Germinal center (tissue), 1 donor: ENCODE data around the gene SERPINB12.
A peak's percentile ranks its signal among the peaks of the same experiment; 100 is the strongest.

Experiments
- DNase-seq: peaks from one replicate; pipeline ENCODE4 v3.0.0; 2012; ENCODE audit warnings: mixed read lengths, low spot score

The SERPINB12 gene

GRCh38 chr18:63551769-63552168 lies 9.6 kb downstream of the SERPINB12 start:
- no peak for DNase-seq

DNA sequence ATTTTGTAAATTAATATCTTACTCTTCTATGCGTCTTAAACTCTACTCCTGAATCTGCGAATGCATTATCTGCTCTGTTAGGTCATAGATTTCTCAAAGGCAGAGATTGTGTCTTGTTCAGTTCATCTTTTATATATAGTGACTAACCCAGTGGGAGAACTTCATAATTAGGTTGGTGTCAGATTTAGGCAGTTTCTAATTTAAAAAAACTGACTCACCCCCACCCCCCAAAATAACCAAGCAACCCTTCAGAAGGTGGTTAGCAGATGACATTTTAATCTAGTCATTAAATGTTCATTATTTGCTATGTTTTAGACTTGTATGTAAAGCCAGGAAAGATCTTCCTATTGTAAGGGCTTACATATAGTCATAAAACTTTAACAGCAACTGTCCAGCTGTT lies 10.4 kb downstream of the SERPINB12 start:
- no peak for DNase-seq

GRCh38 chr18:63553081-63553480 lies 10.9 kb downstream of the SERPINB12 start:
- DNase-seq = no peak

GRCh38 chr18:63559567-63560491 lies 17.7 kb downstream of the SERPINB12 start:
- DNase-seq = no peak

- DNase-seq = peak; percentile 48
These were observed 20.1 kb downstream of the SERPINB12 start for GRCh38 chr18:63562284-63562683.

- no peak for DNase-seq
These were observed 21.9 kb downstream of the SERPINB12 start for GRCh38 chr18:63564021-63564420.

- no peak for DNase-seq
These were observed 22.4 kb downstream of the SERPINB12 start for GRCh38 chr18:63564561-63564960.

DNA sequence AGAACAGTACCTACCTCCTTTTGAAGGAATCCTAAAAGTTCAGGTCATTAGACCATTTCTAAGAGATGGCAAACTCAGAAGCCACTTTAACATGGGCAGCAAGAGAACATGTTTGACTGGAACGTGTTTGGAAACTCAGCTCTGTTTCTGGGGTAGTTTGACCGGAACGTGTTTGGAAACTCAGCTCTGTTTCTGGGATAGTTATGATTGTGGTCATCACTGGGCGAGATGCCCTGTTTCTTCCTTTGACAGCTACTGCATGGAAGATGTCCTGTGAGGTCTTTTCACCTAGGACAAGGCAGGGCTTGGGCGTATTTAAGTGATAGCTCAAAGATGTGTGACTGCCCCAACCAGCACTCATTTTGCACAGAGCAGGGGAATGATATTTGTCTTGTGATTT lies 25.1 kb downstream of the SERPINB12 start:
- no peak for DNase-seq

DNA sequence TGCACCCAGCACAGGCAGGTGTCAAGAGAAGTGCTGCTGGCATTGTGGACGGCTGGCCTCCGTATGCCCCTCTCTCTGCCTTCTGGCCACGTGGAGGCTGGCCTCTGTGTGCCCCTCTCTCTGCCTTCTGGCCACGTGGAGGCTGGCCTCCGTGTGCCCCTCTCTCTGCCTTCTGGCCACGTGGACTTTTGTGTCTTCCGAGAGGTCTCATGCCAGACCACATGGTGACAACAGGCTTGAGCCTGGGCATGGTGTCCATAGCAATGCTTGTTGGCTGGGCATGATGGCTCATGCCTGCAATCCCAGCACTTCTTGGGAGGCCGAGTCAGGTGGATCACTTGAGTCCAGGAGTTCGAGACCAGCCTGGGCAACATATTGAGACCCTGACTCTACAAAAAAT lies 25.7 kb downstream of the SERPINB12 start:
- no peak for DNase-seq

DNA sequence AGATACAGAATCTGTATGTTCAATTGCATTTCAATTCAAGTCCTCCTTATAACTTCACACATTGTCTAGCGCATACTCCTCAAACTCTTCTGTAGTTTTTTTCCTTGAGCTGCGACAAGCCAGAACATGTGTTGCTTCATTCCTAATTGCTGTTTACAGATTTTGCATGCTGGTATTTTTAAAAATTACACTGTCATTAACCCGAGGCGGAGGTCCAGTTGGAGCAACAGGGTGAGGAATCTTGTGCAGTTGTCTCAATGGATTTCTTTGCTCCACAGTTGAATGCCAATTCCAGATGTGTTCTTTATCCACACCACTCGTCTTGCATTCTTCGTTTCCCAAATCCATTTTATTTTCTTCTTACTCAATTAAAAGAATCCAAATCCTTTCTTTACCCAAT lies 28.6 kb downstream of the SERPINB12 start:
- DNase-seq = no peak

DNA sequence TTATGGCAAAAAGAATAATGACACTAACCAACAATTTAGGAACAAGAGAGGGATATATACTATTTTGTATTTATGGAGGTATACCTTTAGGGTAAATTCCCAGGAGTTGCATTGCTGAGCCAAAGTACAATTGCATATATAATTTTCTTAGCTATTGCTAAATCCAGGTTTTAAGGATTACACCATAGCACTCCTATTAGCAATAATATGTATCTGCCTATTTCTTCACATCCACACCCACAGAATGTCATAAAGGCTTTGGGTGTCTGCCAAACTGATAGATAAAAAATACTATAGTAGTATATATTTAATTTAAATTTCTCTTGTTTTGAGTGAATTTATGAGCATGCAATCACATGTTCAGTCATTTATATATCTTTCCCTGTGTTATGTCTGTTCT lies 33.5 kb downstream of the SERPINB12 start:
- no peak for DNase-seq

DNA sequence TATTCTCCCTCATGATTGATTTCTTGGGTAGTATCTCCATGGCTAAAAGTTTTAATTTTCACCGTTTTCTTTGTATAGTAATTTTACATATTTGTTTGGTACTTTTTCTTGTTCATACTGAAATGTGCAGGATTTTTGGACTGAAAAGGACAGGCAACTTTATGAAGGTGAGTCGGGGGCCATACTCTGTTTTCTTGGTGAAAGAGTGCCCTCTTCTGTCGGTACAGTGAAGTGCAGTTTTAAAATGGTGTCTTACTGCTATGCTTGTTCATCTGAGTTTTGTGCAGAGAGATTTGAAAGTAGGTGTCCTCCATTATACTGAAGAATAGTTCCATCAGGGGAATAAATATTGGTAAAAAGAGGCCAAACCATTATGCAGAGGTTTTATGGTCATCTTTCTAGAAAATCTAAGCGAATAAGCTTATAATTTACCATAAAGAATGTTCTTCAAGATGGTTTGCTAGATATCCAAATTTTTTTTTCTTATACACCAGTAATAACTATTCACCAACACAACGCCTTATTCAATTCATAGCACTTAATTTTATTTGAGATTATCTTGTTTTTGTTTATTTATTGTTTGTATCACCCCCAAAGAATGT lies 36.3 kb downstream of the SERPINB12 start:
- peak; percentile 9 for DNase-seq

- no peak for DNase-seq
These were observed 37.4 kb downstream of the SERPINB12 start for GRCh38 chr18:63579616-63580015.

- DNase-seq = no peak
These were observed 43.8 kb downstream of the SERPINB12 start for GRCh38 chr18:63585988-63586387.

GRCh38 chr18:63586431-63586830 lies 44.3 kb downstream of the SERPINB12 start:
- no peak for DNase-seq

DNA sequence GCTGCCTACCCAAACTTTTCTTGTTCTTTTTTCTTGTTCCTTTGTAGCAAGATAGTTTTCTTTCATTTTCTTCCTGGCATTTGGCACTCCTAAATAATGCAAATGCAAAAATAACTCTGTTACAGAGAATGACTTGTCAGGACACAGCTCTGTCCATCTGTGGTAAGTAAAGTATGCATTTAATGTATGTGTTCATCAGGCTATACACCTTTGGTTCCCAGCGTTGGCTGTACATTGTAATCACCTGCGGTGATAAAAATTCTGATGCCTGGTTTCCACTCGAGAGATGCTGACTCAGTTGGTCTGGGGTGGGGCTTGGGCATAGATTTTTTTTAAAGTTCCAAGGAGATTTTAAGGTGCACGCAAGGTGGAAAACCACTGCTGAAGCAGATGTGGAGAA lies 44.8 kb downstream of the SERPINB12 start, which contains the start of gene SERPINB13:
TSS of gene SERPINB13 (plus strand) at position 378 of the 400 bp plus-strand sequence. CDS start 1,325 bp downstream, outside the sequence.
- DNase-seq = no peak

DNA sequence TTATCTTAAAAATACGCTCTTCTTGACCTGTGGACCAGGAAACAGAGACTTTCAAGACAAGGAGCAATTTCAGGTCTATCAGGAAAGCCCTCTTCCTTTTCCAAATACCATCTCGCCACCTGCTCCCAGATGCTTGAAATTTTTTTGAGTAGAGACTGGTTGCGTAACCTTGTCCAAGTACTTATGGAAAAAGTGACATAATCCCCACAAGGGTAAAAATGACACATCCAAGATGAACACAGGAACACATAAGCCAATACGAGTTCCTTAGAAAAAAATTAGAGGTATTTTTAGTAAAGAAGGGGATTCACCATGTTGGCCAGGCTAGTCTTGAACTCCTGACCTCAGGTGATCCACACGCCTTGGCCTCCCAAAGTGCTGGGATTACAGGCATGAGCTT lies 46.7 kb downstream of the SERPINB12 start:
- DNase-seq = no peak

DNA sequence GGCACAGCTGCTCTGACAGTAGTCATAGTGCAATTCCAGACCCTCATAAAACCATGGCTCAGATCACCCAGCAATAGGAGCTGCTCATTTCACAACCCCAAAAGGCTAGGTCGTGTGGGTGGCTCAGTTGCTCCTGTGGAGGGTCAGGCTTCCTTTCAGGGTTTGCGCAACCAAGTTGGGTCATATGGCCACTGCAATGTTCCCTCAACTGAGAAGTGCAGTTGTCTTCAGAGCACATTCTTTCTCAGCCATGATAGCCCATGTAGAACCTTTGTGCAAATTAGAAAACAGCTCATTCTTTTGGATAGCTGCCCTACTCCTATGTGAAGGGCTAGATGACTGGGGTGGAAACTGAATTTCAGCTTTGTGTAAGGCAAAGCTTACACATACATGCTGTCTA lies 48.2 kb downstream of the SERPINB12 start:
- DNase-seq = no peak

GRCh38 chr18:63590966-63591695 lies 49.0 kb downstream of the SERPINB12 start:
- DNase-seq = no peak

DNA sequence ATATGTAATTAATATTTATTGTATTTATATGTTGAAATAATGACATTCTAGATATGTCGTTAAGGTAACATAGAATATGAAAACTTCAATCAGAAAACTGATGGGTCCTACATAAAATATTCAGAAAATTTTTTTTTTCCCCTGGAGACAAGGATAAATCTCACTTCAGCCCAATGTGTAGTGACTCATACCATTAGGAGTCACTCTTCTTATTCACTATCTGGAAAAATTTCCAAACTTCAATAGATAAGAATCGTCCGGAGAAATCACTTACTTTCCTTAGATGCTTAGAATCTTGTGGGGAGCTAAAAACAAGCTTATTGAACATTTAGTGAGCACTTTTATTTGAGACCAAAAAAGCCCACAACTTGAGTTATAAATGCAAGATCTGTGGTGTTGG lies 49.6 kb downstream of the SERPINB12 start:
- no peak for DNase-seq

DNA sequence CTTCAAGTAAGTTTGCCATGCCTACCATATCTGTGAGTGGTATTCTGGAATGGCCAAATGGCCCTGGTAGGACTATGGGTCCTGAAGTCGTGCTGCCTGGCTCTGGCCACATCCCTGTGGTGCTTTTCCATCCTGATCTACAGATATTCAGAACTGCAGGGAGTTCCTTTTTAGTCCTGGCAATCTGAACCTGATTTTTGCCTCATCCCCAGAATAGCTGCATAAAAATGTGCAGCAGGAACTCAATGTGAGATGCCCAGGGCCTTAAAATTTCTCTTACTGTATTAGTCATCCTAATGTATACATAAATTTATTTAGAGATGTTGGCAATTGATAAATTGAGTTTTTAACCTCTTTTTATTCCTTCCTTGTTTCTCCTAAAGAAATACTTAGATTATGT lies 50.3 kb downstream of the SERPINB12 start:
- DNase-seq = no peak

- no peak for DNase-seq
These were observed 54.8 kb downstream of the SERPINB12 start for GRCh38 chr18:63596964-63597363.

DNA sequence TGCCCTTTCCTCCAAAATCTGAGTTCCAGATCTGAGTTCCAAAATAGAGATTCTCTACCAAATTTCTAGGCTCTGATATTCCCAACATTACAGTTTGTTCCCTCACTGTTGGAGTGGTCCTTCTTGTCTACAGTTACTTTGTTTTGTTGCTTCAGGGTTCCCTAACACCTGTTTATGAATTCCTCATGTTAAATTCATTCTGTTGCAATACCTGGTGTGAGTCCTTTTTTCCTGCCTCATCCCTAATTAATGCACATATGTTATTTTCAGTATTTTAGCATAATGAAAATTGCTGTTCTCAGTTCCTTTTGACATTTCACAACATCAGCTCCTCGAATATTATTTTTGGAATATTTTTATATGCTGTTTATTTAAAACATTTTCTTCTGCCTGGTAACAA lies 61.2 kb downstream of the SERPINB12 start:
- no peak for DNase-seq
